NK-92 (cell line): ENCODE results near the gene GYPA.
"Not testable (repeated sequence)": the region's sequence is repeated elsewhere in the genome, so short reads cannot be mapped to it uniquely, and the experiment has no call there.

Experiments
- DNase-seq: peaks from one replicate; lab custom pipeline; 2025; ENCODE audit not compliant: unreplicated experiment; lab: John Stamatoyannopoulos, UW

Gene GYPA

GRCh38 chr4:144140594-144141295 lies at the start of gene GYPA:
Gene GYPA, minus strand, starts transcription at chr4:144140718. Its CDS starts 83 bp downstream, at chr4:144140635.
- not testable (repeated sequence) for DNase-seq

- no peak for DNase-seq
These were observed 49.5 kb upstream of the GYPA start for GRCh38 chr4:144190009-144190408.

DNA sequence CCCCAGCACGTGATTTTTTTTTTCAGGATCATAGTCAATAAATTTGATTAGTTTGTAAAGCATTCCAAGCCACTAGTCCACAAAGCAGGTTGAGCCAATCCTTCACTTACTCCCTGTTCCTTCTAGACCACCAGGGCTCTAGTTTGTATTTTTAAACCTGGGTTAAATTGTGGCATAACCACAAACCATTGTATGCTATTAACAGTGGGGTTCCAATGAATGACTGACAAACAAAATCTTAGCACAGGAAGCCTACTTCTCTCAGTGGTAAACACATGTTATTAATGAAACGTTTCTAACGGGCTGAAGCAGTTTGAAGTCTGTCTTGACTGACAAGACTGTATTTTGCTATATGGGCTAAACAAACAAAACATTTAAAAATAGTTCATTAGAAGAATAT lies 48.6 kb upstream of the GYPA start:
- no peak for DNase-seq

DNA sequence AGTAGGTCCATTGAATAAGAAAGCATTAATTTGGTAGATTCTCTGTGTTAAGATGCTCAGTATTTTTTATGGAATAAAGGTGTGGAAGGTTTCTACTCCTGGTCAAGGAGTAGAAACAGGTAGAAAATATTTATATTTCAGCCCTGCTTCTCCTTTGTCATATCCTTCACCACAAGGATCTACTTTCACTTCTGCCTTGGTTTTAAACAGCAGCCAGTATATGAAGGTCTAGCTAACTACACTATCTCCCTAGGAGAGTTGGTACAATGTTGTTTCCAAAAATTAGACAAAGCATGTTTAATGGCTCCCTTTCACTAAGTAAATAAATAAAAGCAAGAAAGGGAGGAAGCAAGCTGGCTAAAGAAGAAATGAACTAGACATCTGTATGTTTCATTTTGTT lies 44.6 kb upstream of the GYPA start:
- no peak for DNase-seq

- no peak for DNase-seq
These were observed 42.6 kb upstream of the GYPA start for GRCh38 chr4:144183165-144183564.

DNA sequence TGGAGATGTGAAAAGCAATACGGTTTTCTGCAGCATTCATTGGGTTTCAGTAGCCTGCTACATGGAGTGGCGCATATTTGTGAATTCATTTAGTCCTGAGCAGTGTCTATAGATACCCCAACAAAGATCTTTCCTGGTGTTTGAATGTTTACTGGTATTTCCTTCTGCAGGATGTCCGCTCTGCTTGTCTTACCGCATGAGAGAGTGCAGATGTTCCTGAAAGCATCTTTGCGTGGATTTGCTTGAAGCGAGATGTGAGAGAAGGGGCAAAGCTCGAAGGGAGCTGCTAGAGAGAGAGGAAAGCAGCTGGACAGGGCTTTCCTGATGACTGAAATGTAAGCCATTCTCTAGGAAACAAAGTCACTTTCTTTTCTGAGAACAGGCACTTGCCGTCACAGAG lies 40.9 kb upstream of the GYPA start:
- no peak for DNase-seq

DNA sequence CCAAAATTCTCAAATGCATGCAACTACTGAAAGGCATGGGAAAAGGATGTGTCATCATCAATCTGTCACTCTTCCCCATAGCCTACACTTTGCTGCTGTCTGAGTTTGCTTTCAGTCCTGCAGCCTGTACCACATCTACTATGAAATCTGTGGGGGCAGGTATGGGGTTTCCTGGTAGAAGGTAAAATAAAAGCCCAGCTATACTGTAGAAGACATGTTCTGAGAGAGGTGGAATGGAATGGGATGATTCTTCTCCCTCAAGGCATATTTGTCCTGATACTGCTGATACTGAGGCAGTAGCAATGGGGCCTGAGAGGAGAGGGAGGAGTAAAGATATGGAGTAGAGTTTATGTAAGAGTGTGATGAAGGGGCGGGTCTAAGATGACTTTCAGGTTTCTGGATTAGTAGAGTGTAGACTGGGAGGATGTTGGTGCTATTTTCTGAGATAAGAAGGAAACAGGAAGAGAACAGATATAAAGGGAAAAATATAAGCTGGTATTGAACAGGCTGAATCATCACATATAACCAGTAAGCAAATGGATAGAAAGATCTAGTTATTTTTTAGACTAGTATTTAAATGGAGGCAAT lies 38.7 kb upstream of the GYPA start:
- DNase-seq, result no peak

GRCh38 chr4:144178414-144178813 lies 37.9 kb upstream of the GYPA start:
- DNase-seq, result no peak

DNA sequence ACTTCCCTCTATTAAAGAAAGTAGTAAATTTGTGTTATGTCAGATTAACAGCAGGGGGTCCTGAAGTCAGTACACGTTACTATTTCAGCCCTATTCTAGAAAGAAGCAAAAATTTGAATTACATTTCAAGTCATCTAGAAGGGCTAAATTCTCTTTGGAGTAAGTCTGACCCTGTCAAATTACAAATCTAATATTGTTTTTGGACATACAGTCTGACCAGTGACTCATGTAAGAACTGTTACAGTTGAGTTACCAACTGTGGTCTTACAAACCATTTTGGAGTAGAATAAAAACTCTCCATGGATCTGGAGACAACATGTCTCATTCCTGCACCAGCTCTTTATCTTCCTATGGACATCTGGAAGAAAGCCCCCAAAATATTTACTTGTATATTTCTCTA lies 36.0 kb upstream of the GYPA start:
- no peak for DNase-seq

GRCh38 chr4:144174401-144175067 lies 34.0 kb upstream of the GYPA start:
- DNase-seq, result no peak

GRCh38 chr4:144171697-144172096 lies 31.2 kb upstream of the GYPA start:
- DNase-seq, result no peak

DNA sequence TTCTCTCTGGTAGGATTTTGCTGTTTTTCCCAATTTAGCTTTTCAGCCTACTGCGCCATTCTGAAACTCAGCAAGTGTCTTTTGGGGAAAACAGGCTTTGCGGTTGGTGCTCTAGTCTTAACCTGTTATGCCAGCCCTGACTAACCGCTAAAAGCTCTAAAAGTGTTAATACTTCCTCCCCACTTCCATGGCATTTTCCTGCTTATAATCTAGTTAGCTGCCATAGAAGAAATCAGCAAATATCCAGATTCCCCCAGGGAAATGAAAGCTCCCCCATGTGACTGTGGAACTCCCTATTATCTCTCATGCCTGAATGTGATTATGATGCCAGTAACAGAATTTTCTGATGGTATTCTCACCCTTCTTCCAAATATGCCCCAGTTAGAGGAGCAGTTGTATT lies 28.7 kb upstream of the GYPA start:
- no peak for DNase-seq

DNA sequence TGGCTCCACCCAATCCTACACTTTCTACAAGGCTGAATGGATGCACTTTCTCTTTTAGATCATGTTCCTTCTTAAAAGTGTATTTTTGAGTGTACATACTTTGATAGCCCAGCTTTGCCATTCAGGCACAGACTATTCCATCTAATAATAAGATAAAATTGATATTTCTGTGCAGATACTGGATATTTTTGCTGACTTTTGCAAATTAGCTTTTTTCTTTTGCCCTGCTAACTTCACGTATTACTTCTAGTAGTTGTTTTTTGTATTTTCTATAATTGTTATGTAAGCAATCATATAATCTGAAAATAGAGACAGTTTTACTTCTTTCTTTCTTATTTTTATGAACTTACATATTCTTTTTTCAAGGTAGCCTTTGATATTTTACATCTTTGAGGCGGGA lies 13.5 kb upstream of the GYPA start:
- DNase-seq, result no peak

DNA sequence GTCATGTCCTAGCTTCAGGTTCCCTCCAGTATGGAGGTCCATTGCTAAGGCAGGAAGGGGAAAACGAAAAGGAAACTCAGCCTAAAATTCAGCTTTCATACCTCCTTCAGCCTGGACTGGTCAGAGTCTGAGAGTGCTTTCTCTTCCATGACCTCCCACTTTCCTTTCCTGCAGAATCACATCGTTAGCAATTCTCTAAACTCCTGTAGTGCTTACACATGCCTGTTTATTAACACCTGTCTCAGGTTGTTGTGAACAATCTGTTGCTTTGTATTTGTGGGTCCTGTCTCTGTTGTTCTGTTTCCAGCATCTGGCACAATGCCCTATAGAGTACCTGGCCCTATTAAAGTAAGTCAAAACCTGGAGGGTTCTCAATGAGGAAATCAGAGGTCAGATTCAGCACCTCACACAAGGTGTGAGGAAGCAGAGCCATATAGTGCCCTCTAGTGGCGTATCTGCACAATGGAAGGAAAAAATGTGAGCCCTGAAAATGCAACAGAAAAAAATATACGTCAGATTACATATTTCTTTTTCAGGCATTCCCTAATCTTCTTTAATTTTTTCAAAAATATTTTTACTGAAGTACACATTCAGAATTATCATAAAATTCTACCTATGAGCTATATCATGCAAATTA lies 2.3 kb upstream of the GYPA start:
- DNase-seq, result not testable (repeated sequence)

DNA sequence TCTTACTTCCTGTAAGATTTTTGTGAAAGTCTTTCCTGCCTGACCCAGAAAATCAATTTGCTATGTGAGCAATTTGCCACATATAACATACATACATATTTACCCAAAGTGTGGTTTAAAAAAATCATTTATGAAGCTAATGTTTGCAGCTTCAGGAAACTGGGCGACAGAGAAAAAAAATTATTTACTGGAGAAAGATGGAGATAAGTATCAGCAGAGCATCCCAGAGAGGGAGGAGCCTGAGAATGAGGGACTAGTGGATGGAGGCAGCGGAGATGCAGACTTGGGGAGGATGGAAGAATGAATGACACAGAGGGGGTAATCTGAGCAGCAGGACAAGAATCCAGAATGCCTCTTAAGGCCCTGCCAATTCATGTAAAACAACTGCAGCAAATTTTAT lies 975 bp upstream of the GYPA start:
- DNase-seq, result no peak

- not testable (repeated sequence) for DNase-seq
These were observed 527 bp downstream of the GYPA start for GRCh38 chr4:144139991-144140390.

DNA sequence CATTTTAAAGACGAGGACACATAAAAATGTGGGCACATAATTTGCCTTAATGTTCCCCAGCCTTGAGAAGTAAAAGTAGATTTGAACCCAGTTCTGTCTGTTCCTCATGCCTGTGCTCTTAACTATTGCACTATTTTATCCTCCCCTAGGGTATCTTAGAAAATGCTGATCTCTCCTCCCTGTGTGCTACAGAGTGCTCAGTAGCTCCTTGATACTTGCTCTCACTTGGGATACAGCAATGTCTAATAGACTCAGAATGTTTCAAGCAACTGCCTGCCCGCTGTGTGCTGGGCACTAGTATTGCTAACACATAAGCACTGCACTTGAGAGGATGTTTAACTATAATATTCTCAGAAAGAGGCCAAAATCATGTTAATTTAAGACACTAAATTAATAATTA lies 971 bp downstream of the GYPA start:
- not testable (repeated sequence) for DNase-seq

DNA sequence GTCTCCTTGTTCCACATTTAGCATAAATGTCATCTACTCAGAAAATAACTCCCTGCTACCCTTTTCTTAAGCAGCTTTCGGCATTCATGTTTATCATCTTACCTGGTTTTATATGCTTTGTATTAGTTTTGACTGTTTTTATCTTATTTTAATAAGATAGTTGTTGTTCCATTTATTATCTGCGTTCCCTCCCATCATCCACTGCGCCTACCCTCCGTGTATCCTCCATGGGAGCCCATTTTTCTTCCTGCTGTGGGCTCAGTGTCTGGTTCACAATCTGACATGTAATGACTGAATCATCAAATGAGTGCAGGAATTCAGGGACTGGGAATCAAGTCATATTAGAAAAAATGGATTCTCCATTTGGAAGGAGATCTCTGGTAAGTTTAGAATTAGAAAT lies 2.3 kb downstream of the GYPA start:
- DNase-seq, result not testable (repeated sequence)

DNA sequence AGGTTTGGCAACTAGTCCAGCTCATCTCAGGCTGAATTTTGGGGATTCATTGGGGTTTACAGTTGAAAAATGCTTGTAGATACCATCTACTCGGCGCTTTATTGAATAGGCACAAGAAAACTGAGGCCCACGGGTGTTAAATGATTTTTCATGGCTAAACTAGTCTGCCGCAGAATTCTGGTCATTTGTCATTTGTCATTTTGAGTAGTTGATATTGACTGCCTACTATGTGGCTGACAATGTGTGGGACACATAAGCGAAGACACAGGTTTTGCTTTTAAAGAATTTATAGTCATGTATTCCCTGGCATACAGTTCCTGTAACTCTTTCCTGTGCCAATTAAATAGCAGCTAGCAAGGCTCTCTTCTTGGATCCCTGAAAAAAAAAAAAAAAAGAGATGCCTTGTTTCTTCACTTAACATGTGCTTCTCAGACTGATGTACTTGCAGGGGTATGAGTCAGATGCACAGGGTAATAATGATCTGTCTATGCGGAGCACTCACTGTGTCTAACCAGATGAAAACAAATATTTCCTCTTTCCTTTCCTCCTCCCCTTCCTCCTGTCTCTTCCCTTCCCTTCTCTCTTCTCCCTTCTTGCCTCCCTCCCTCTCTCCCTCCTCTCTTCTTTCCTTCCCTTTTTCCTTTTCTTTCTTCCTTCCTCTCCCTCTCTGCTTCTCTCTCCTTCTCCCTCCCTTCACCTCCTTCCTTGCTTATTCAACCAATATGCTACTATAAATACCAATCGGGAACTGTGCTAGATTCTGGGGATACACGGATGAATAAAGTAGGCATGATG lies 3.2 kb downstream of the GYPA start:
- DNase-seq, result not testable (repeated sequence)

DNA sequence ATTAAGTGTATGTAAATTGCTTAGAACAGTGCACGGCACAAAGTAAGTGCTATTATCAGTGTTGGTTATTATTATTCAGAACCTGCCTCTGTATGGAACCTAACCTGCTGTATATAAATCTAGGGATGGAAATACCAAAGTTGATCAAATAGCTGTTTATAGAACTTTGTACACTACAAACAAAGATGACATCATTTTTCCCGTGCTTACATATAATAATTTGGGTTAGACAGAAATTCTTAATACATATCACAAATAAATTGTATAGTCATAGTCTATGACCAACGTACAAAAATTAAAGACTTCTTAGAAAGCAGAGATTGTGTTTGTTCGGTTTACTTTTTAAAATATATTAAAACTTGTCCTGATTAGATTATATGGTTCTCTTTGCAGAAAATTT lies 4.3 kb downstream of the GYPA start:
- DNase-seq, result not testable (repeated sequence)

DNA sequence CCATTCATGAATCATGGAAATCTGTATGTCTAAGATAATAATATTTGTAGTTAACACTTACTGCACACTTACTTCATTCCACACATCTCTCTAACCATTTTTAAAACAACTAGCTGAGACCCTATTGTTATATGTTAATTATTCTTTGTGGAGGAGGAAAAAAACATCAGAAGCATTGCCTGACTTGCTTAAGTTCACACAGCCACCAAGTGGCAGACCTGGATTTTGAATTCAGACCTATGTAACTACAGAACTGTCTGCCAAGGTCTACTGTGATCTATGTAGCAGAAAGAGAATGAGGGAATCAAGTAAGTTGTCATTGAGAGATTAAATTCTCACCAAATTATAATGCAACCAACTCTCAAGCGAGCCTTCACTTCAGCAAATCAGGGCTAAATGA lies 10.4 kb downstream of the GYPA start:
- DNase-seq, result not testable (repeated sequence)
